KBM-7 (cell line): ENCODE data around the gene SERTAD4.

Experiments used
- DNase-seq: peaks from one replicate; pipeline ENCODE4 v3.0.0-alpha.2; 2015
- in situ Hi-C: fragments of 300-500 bp; cut with MboI; formaldehyde crosslinking; loops from 2 replicates; pipeline ENCODE4 v1.14.3; 2020; ENCODE audit warnings: low sequenced_read_pairs, low pct_unique_long_range_greater_than_20kb, mixed read lengths

The SERTAD4 gene

DNA sequence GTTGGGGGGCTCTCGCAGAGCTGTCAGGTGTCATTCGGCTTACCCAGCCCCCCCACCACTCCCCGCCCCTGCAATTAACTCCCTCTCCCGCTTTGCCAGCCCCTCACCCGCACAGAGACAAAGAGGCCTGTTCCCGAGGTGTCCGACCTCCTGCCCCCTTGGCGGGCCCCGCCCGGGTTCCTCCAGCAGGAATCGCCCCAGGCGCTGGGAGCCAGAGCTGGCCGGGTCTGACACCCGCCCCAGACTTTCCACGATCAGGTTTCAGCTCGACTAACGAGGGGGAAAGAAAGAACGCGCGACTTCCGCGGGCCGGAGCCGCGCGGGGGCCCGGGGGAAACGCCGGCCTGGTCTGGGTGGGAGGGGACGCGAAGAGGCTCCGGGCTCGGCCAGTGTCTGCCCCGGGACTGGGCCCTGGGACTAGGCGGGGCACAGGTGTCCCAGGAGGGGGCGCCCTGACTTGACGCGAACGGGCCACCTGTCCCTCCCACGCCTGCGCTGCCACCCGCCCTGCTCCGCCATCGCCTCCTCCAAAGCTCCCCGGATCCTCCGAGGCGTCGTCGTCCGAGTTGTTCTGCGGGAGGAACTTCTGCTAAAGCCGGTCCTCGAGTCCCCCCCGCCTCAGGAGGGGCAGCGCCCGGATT lies 59.8 kb downstream of the SERTAD4 start:
- DNase-seq, result peak; percentile 4
- in situ Hi-C loops, result no loop called here

DNA sequence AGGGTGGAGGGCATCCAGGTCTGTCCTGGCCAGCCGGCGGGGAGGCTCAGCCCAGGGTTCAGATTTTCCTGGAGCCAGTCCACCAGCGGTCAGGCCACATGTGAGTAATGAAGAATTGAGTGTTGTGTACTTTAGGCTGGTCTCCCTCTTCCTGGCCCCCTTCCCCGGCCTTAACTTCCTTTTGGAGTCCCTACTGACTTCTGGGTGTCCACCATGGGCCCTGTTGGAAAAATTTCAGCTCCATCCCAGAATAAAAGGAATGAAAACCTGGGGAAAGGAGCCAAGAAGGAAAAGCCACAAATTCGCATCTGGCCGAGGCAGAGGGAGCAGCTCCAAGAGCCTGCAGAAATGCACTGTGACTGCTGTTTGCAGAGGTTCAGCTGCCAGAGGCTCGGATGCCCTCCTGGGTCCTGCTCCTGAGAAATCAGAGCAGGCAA lies 60.6 kb downstream of the SERTAD4 start:
- no peak for DNase-seq
- in situ Hi-C loops, result no loop called here

DNA sequence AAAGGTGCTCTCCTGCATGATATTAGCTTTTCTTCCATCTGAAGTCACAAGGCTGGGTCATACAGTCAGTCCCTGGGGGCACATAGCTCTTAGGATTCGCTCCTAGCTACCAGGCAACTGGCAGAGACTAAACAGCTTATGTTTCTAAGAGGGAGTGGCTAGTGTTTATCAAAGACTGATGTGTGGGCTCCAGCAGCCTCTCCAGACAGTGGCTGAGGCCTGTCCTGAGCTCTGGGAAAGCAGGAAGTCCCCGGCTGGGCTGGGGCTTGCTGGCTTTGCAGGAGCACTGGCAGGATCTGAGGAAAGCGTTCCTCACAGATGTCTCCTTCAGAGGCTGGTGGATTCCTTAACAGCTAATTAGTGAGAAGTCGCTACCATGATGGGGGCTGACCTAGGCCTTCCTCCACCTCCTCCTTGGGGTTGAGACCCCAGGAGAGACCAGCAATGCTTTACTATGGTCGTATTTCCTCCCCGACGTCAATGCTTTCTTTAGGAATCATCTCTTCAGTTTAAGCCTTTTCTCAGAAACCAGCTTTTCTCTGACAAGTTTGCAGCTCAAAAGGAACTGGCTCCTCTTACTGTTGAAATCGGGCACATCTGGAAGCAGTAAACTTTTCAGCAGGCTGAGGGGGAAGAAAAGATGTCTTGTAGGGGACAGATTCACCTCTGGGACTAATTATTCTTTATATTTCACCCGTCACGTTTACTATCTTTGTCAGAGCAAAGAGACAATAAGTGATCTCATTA lies 62.6 kb downstream of the SERTAD4 start:
- DNase-seq, result no peak
- in situ Hi-C loops, result no loop called here
